H1 (cell line): ENCODE data around the gene EFCAB13. TPM values are rescaled to one million over a fixed set of nuclear protein-coding genes. Genes with fewer than 3 reads are reported as not detected.

ENCODE experiments used
- CTCF ChIA-PET: fragments of 300-600 bp; sonication (Branson Sonifier 250); formaldehyde crosslinking; loops from one replicate; lab custom pipeline; 2021; ENCODE audit not compliant: partially characterized antibody; lab: Charles Lee
- POLR2A ChIA-PET: fragments of 300-600 bp; sonication (Branson Sonifier 250); formaldehyde crosslinking; loops from one replicate; lab custom pipeline; 2021; ENCODE audit warnings: inconsistent platforms; ENCODE audit not compliant: partially characterized antibody; lab: Charles Lee
- DNase-seq, 2 experiments: peaks; one replicate each; pipeline versions ENCODE4 v3.0.0 to v3.0.0-alpha.2; 2010 to 2022; ENCODE audit warnings: low spot score in 2 of 2, low read depth in 1 of 2, mixed read lengths in 1 of 2
- FAIRE-seq: peaks from 2 replicates; lab custom pipeline; 2011; peaks lifted over from hg19 to GRCh38; lab: Jason Lieb, UNC
- H2AFZ ChIP-seq: 2 replicates; pipeline ENCODE4 v1.8.1; 2012; ENCODE audit warnings: low read length, inconsistent platforms
- H2AK5ac ChIP-seq: 2 replicates; pipeline ENCODE4 v1.6.1; 2013; ENCODE audit warnings: low read depth, low read length
- H2BK120ac ChIP-seq: replicated peaks from 2 replicates; pipeline ENCODE3; 2013; ENCODE audit warnings: low read depth, low read length, inconsistent platforms
- H2BK12ac ChIP-seq: 2 replicates; pipeline ENCODE4 v1.6.1; 2013; ENCODE audit warnings: low read depth, low read length
- H2BK15ac ChIP-seq: 2 replicates; pipeline ENCODE4 v1.6.1; 2013; ENCODE audit warnings: low read length
- H2BK20ac ChIP-seq: 2 replicates; pipeline ENCODE4 v1.6.1; 2013; ENCODE audit warnings: low read length
- H2BK5ac ChIP-seq: 2 replicates; pipeline ENCODE4 v1.6.1; 2013; ENCODE audit warnings: low read depth, low read length
- H3K14ac ChIP-seq: 2 replicates; pipeline ENCODE4 v1.6.1; 2013; ENCODE audit warnings: inconsistent platforms; ENCODE audit not compliant: insufficient read length
- H3K18ac ChIP-seq: 2 replicates; pipeline ENCODE4 v1.6.1; 2013; ENCODE audit warnings: low read length; ENCODE audit errors: extremely low read depth
- H3K23ac ChIP-seq: 2 replicates; pipeline ENCODE4 v1.6.1; 2013; ENCODE audit warnings: inconsistent platforms; ENCODE audit not compliant: insufficient read length
- H3K23me2 ChIP-seq: 2 replicates; pipeline ENCODE4 v1.6.1; 2013; ENCODE audit warnings: low read depth, low read length
- H3K27ac ChIP-seq: 2 replicates; pipeline ENCODE4 v1.6.1; 2011; ENCODE audit warnings: low read depth, low read length, inconsistent platforms
- H3K27me3 ChIP-seq, 4 experiments: replicated peaks in 1 of 4; 1 replicate in 1 of 4; 2 replicates in 3 of 4; pipeline versions ENCODE4 v1.6.1 to v1.8.1; 2011 to 2013; ENCODE audit warnings: low read length in 3 of 4, mild to moderate bottlenecking in 3 of 4, inconsistent platforms in 2 of 4, mixed read lengths in 2 of 4, moderate library complexity in 1 of 4; ENCODE audit not compliant: control insufficient read depth in 3 of 4, insufficient read depth in 3 of 4; ENCODE audit errors: extremely low read depth in 1 of 4
- H3K36me3 ChIP-seq, 4 experiments: 2 replicates each; pipeline versions ENCODE4 v1.6.1 to v1.8.1; 2011 to 2013; ENCODE audit warnings: mild to moderate bottlenecking in 4 of 4, low read length in 3 of 4, moderate library complexity in 2 of 4, control low read depth in 1 of 4, inconsistent platforms in 1 of 4; ENCODE audit not compliant: insufficient read depth in 4 of 4, control insufficient read depth in 2 of 4
- H3K4ac ChIP-seq: replicated peaks from 2 replicates; pipeline ENCODE3; 2013; ENCODE audit warnings: low read length, low read depth, mixed read lengths, inconsistent platforms; ENCODE audit not compliant: insufficient read length
- H3K4me1 ChIP-seq, 4 experiments: replicated peaks in 1 of 4; 1 replicate in 1 of 4; 2 replicates in 3 of 4; pipeline versions ENCODE4 v1.6.1 to v1.8.1; 2011 to 2013; ENCODE audit warnings: low read length in 3 of 4, inconsistent platforms in 2 of 4, mixed read lengths in 1 of 4; ENCODE audit not compliant: insufficient read depth in 4 of 4, control insufficient read depth in 3 of 4
- H3K4me2 ChIP-seq, 2 experiments: 2 replicates each; pipeline versions ENCODE4 v1.6.1 to v1.8.1; 2011 to 2013; ENCODE audit warnings: low read depth in 2 of 2, low read length in 2 of 2, control low read depth in 1 of 2, inconsistent platforms in 1 of 2, mild to moderate bottlenecking in 1 of 2; ENCODE audit not compliant: insufficient read depth in 1 of 2
- H3K4me3 ChIP-seq, 4 experiments: fragments of 200-600, 300-600 bp in 1 of 4; sonication (generic), shearing (Covaris generic), sonication (Bioruptor Twin) in 1 of 4; 2 replicates each; pipeline versions ENCODE4 v1.5.1 to v1.8.1; 2011 to 2016; ENCODE audit warnings: low read length in 4 of 4, low read depth in 3 of 4, control low read depth in 2 of 4, inconsistent platforms in 2 of 4, mild to moderate bottlenecking in 2 of 4, mixed read lengths in 1 of 4, moderate library complexity in 1 of 4; ENCODE audit not compliant: insufficient read depth in 2 of 4; ENCODE audit errors: extremely low read depth in 1 of 4
- H3K56ac ChIP-seq: replicated peaks from 2 replicates; pipeline ENCODE3; 2013; ENCODE audit warnings: low read depth, mild to moderate bottlenecking, mixed read lengths, low read length, inconsistent platforms; ENCODE audit not compliant: insufficient read length
- H3K79me1 ChIP-seq: 2 replicates; pipeline ENCODE4 v1.6.1; 2013; ENCODE audit warnings: low read depth, low read length, control low read depth
- H3K79me2 ChIP-seq, 2 experiments: 2 replicates each; pipeline versions ENCODE4 v1.6.1 to v1.8.1; 2012 to 2013; ENCODE audit warnings: low read length in 2 of 2, mild to moderate bottlenecking in 2 of 2, inconsistent platforms in 1 of 2; ENCODE audit not compliant: insufficient read depth in 2 of 2, control insufficient read depth in 1 of 2
- H3K9ac ChIP-seq, 4 experiments: replicated peaks in 1 of 4; 1 replicate in 1 of 4; 2 replicates in 3 of 4; pipeline versions ENCODE4 v1.6.1 to v1.8.1; 2011 to 2013; ENCODE audit warnings: low read depth in 3 of 4, low read length in 3 of 4, control low read depth in 2 of 4, mild to moderate bottlenecking in 2 of 4, moderate library complexity in 2 of 4, inconsistent platforms in 1 of 4; ENCODE audit errors: extremely low read depth in 1 of 4
- H3K9me3 ChIP-seq, 2 experiments: 2 replicates each; pipeline versions ENCODE4 v1.6.1 to v1.8.1; 2012 to 2013; ENCODE audit warnings: mild to moderate bottlenecking in 2 of 2, moderate library complexity in 2 of 2, control low read depth in 1 of 2, inconsistent platforms in 1 of 2, low read depth in 1 of 2, low read length in 1 of 2, mixed read lengths in 1 of 2; ENCODE audit not compliant: insufficient read depth in 2 of 2
- H4K20me1 ChIP-seq, 2 experiments: replicated peaks in 1 of 2; 2 replicates each; pipeline versions ENCODE3 to v1.8.1; 2011 to 2013; ENCODE audit warnings: inconsistent platforms in 2 of 2, low read length in 2 of 2, mild to moderate bottlenecking in 1 of 2; ENCODE audit not compliant: insufficient read depth in 2 of 2, control insufficient read depth in 1 of 2
- H4K5ac ChIP-seq: 2 replicates; pipeline ENCODE4 v1.6.1; 2013; ENCODE audit warnings: low read length, low read depth, mixed read lengths, inconsistent platforms; ENCODE audit not compliant: insufficient read length
- H4K8ac ChIP-seq: 2 replicates; pipeline ENCODE4 v1.8.0; 2013; ENCODE audit warnings: mild to moderate bottlenecking, moderate library complexity, low read length, inconsistent platforms; ENCODE audit not compliant: insufficient read depth; ENCODE audit errors: extremely low read depth
- H4K91ac ChIP-seq: replicated peaks from 2 replicates; pipeline ENCODE3; 2013; ENCODE audit warnings: low read length, mixed read lengths, inconsistent platforms; ENCODE audit not compliant: insufficient read length
- BRCA1 ChIP-seq: IDR thresholded peaks from 2 replicates; pipeline ENCODE4 v1.6.1; 2012; ENCODE audit warnings: low read depth, low read length, improper control_type of control experiment
- FOSL1 ChIP-seq: IDR thresholded peaks from 2 replicates; pipeline ENCODE4 v1.6.1; 2011; ENCODE audit warnings: mild to moderate bottlenecking, low read depth, low read length, moderate library complexity; ENCODE audit not compliant: insufficient read depth
- WGBS, 2 experiments: shearing (Covaris generic) in 1 of 2; methylation state at CpG; one replicate each; pipeline versions ENCODE4 v1.1.6 to v1.1.7; 2013 to 2015; ENCODE audit warnings: low lambda C conversion rate in 2 of 2, mixed read lengths in 2 of 2, inconsistent platforms in 1 of 2, low coverage in 1 of 2, missing lambda C conversion rate in 1 of 2; ENCODE audit not compliant: insufficient replicate concordance in 2 of 2, insufficient coverage in 1 of 2, insufficient read length in 1 of 2; ENCODE audit errors: extremely low coverage in 1 of 2, missing lambda C conversion rate in 1 of 2; 5-methylcytosine and 5-hydroxymethylcytosine counted together
- polyA plus RNA-seq, 7 experiments: library from polyadenylated mRNA; depleted of rRNA in 3 of 7; stranded (reverse) in 5 of 7; unstranded in 2 of 7; fragments of >200 nt in 5 of 7; fragments of 200-250 nt in 2 of 7; gene quantifications; 1 replicate in 5 of 7; 2 replicates in 1 of 7; 4 replicates in 1 of 7; pipeline versions ENCODE4 v1.2.1 to v1.2.3, GENCODE V29; 2011 to 2013; ENCODE audit warnings: missing spikeins in 2 of 7, mixed read lengths in 2 of 7
- total RNA-seq: library from RNA; stranded (reverse); fragmentation: NEBNext Ultra II Directional; extraction: Animal tissue kit (Norgen Biotek cat#: 25700); gene quantifications from 2 replicates; pipeline ENCODE4 v1.2.1, GENCODE V29; 2021

EFCAB13 gene
- total and polyA plus RNA-seq, 2 of the 8 experiments (the other 6 are each of a cell fraction or from before 2014, with no cell fraction given), result 0.12 to 2.0 TPM

- H3K18ac ChIP-seq, result no peak overlapping the region
- no peak overlapping the region for H4K91ac ChIP-seq
- H3K4me2 ChIP-seq, result no peak overlapping the region
- H3K56ac ChIP-seq, result no peak overlapping the region
- H2BK120ac ChIP-seq, result no peak overlapping the region
- H2BK20ac ChIP-seq, result no peak overlapping the region
- no peak overlapping the region for H3K27ac ChIP-seq
- H3K23ac ChIP-seq, result no peak overlapping the region
- no peak overlapping the region for H3K4ac ChIP-seq
- no peak overlapping the region for H2BK5ac ChIP-seq
- H3K4me1 ChIP-seq, result no peaks in the 10 kb centered on the region
- no peak overlapping the region for H4K5ac ChIP-seq
- no peak for DNase-seq
- 92% methylated on average over 4 of the region's 4 CpGs; no CpG with 5 or more reads in 1 of the 2 experiments for WGBS, 2 experiments
- no peak overlapping the region for H3K9ac ChIP-seq
- ChIA-PET POLR2A (no interaction called here), CTCF (interaction anchor here (0.7 to 2.2 kb wide), 2 partner anchors 11 to 22 kb away, joined by 3 to 6 read pairs; partner anchors contain the start of gene EFCAB13)
- no peak overlapping the region for H2BK15ac ChIP-seq
- H3K14ac ChIP-seq, result no peak overlapping the region
- H4K20me1 ChIP-seq, result no peaks in the 10 kb centered on the region
- no peaks in the 10 kb centered on the region for H3K27me3 ChIP-seq
- no peaks in the 10 kb centered on the region for H3K36me3 ChIP-seq
- H3K9me3 ChIP-seq, result no peaks in the 10 kb centered on the region
- no peak for FAIRE-seq
- no peak overlapping the region for H2AFZ ChIP-seq
- no peak overlapping the region for H2AK5ac ChIP-seq
- H3K79me1 ChIP-seq, result no peaks in the 10 kb centered on the region
- TF ChIP-seq BRCA1 (no peak), FOSL1 (no peak)
- no peaks in the 10 kb centered on the region for H3K23me2 ChIP-seq
- no peaks in the 10 kb centered on the region for H3K79me2 ChIP-seq
- H3K4me3 ChIP-seq, result no peak overlapping the region
- no peak overlapping the region for H2BK12ac ChIP-seq
- no peak overlapping the region for H4K8ac ChIP-seq
These were observed 11.6 kb downstream of the EFCAB13 start for GRCh38 chr17:47335101-47335936.
